ENCODE measurements around the gene CFAP20DC. TPM values are rescaled to one million over a fixed set of nuclear protein-coding genes. Genes with fewer than 3 reads are reported as not detected.

Gene CFAP20DC
- total RNA-seq, 1 donor from 2014 or later = 0.57 TPM

GRCh38 chr3:58749948-58750347 is 299.9 kb downstream of the CFAP20DC start:
- DNase-seq (ENCODE audit: low read depth) (no peak), FAIRE-seq (no peak)
- no peaks in the 10 kb centered on the region for H3K36me3 ChIP-seq (ENCODE audit: insufficient read depth, low read length)
- no peaks in the 10 kb centered on the region for H3K36me3 Mint-ChIP-seq (ENCODE audit: low read depth, unreplicated experiment)
- TF ChIP-seq CTCF (IDR thresholded peaks at IDR 0.05; ENCODE audit: insufficient read depth, low read depth, low read length) = no peak
- TF ChIP-seq EZH2 (IDR thresholded peaks at IDR 0.05; ENCODE audit: insufficient read depth, low read length) = no peak
- H3K4me3 ChIP-seq (ENCODE audit: insufficient read depth, low read depth, low read length) = no peak overlapping the region
- H2AFZ ChIP-seq (ENCODE audit: low read depth, low read length) = no peak overlapping the region
- no peak overlapping the region for H3K27ac ChIP-seq (ENCODE audit: low read depth, low read length)
- no peak overlapping the region for H3K4me3 Mint-ChIP-seq (ENCODE audit: unreplicated experiment)
- no peaks in the 10 kb centered on the region for H3K27me3 ChIP-seq (ENCODE audit: insufficient read depth, low read length)
- no peak overlapping the region for H3K4me2 ChIP-seq (ENCODE audit: low read length)
- no peaks in the 10 kb centered on the region for H4K20me1 ChIP-seq (ENCODE audit: insufficient read depth, low read length)
- H3K9me3 ChIP-seq (ENCODE audit: insufficient read depth, low read depth, low read length) = no peaks in the 10 kb centered on the region
- no peaks in the 10 kb centered on the region for H3K4me1 ChIP-seq (ENCODE audit: insufficient read depth, low read length)
- no peak overlapping the region for H3K27ac Mint-ChIP-seq (ENCODE audit: unreplicated experiment)
- no peaks in the 10 kb centered on the region for H3K27me3 Mint-ChIP-seq (ENCODE audit: low read depth, unreplicated experiment)
- H3K79me2 ChIP-seq (ENCODE audit: insufficient read depth, low read length) = no peaks in the 10 kb centered on the region
- no peak overlapping the region for H3K9ac ChIP-seq (ENCODE audit: low read length)
- H3K4me1 Mint-ChIP-seq (ENCODE audit: low read depth, unreplicated experiment) = no peaks in the 10 kb centered on the region
- no peaks in the 10 kb centered on the region for H3K9me3 Mint-ChIP-seq (ENCODE audit: unreplicated experiment)

- no peak overlapping the region for H3K9ac ChIP-seq (ENCODE audit: low read length)
- TF ChIP-seq CTCF (IDR thresholded peaks at IDR 0.05; ENCODE audit: insufficient read depth, low read depth, low read length) (no peak), EZH2 (IDR thresholded peaks at IDR 0.05; ENCODE audit: insufficient read depth, low read length) (no peak)
- no peaks in the 10 kb centered on the region for H3K27me3 Mint-ChIP-seq (ENCODE audit: low read depth, unreplicated experiment)
- H3K27me3 ChIP-seq (ENCODE audit: insufficient read depth, low read length) = peaks cover 2% of the 10 kb centered on the region
- no peak overlapping the region for H3K4me2 ChIP-seq (ENCODE audit: low read length)
- H3K4me3 ChIP-seq (ENCODE audit: insufficient read depth, low read depth, low read length) = no peak overlapping the region
- no peaks in the 10 kb centered on the region for H3K79me2 ChIP-seq (ENCODE audit: insufficient read depth, low read length)
- H3K4me3 Mint-ChIP-seq (ENCODE audit: unreplicated experiment) = no peak overlapping the region
- no peaks in the 10 kb centered on the region for H3K9me3 Mint-ChIP-seq (ENCODE audit: unreplicated experiment)
- no peaks in the 10 kb centered on the region for H3K36me3 Mint-ChIP-seq (ENCODE audit: low read depth, unreplicated experiment)
- H3K4me1 ChIP-seq (ENCODE audit: insufficient read depth, low read length) = no peaks in the 10 kb centered on the region
- no peak overlapping the region for H2AFZ ChIP-seq (ENCODE audit: low read depth, low read length)
- H3K27ac Mint-ChIP-seq (ENCODE audit: unreplicated experiment) = no peak overlapping the region
- H3K36me3 ChIP-seq (ENCODE audit: insufficient read depth, low read length) = no peaks in the 10 kb centered on the region
- DNase-seq (ENCODE audit: low read depth) (no peak), FAIRE-seq (no peak)
- H3K27ac ChIP-seq (ENCODE audit: low read depth, low read length) = no peak overlapping the region
- no peaks in the 10 kb centered on the region for H3K9me3 ChIP-seq (ENCODE audit: insufficient read depth, low read depth, low read length)
- H3K4me1 Mint-ChIP-seq (ENCODE audit: low read depth, unreplicated experiment) = no peaks in the 10 kb centered on the region
- H4K20me1 ChIP-seq (ENCODE audit: insufficient read depth, low read length) = no peaks in the 10 kb centered on the region
Observed at GRCh38 chr3:58748024-58748423, 301.8 kb downstream of the CFAP20DC start.

- Histone ChIP-seq H2AFZ (ENCODE audit: low read depth, low read length) (no peak overlapping the region), H3K9me3 (ENCODE audit: insufficient read depth, low read depth, low read length) (no peaks in the 10 kb centered on the region), H3K27me3 (ENCODE audit: insufficient read depth, low read length) (peaks cover 2% of the 10 kb centered on the region), H4K20me1 (ENCODE audit: insufficient read depth, low read length) (no peaks in the 10 kb centered on the region), H3K4me2 (ENCODE audit: low read length) (no peak overlapping the region), H3K79me2 (ENCODE audit: insufficient read depth, low read length) (no peaks in the 10 kb centered on the region), H3K9ac (ENCODE audit: low read length) (no peak overlapping the region), H3K36me3 (ENCODE audit: insufficient read depth, low read length) (no peaks in the 10 kb centered on the region), H3K4me1 (ENCODE audit: insufficient read depth, low read length) (no peaks in the 10 kb centered on the region), H3K27ac (ENCODE audit: low read depth, low read length) (no peak overlapping the region), H3K4me3 (ENCODE audit: insufficient read depth, low read depth, low read length) (no peak overlapping the region)
- TF ChIP-seq CTCF (IDR thresholded peaks at IDR 0.05; ENCODE audit: insufficient read depth, low read depth, low read length) (no peak), EZH2 (IDR thresholded peaks at IDR 0.05; ENCODE audit: insufficient read depth, low read length) (no peak)
- no peaks in the 10 kb centered on the region for H3K9me3 Mint-ChIP-seq (ENCODE audit: unreplicated experiment)
- no peak overlapping the region for H3K27ac Mint-ChIP-seq (ENCODE audit: unreplicated experiment)
- DNase-seq (ENCODE audit: low read depth) = no peak
- FAIRE-seq = no peak
- H3K4me1 Mint-ChIP-seq (ENCODE audit: low read depth, unreplicated experiment) = no peaks in the 10 kb centered on the region
- H3K4me3 Mint-ChIP-seq (ENCODE audit: unreplicated experiment) = no peak overlapping the region
- no peaks in the 10 kb centered on the region for H3K27me3 Mint-ChIP-seq (ENCODE audit: low read depth, unreplicated experiment)
- H3K36me3 Mint-ChIP-seq (ENCODE audit: low read depth, unreplicated experiment) = no peaks in the 10 kb centered on the region
Observed at GRCh38 chr3:58746758-58747157, 303.1 kb downstream of the CFAP20DC start.
